OCI-LY1 (cell line): ENCODE measurements around the gene NUP153.

Experiments
- EZH2 ChIP-seq: fragments of 200-600 bp; sonication (generic), shearing (Covaris generic); IDR thresholded peaks from 2 replicates; pipeline ENCODE4 v1.8.0; 2017; ENCODE audit warnings: borderline replicate concordance, mixed run types, mild to moderate bottlenecking, antibody characterized with exemption, low read length, moderate library complexity, mixed read lengths
- TF ChIP-seq, protein P1 (sequence below): fragments of 200-600 bp; sonication (generic), shearing (Covaris generic); IDR thresholded peaks from 2 replicates; pipeline ENCODE4 v1.5.1; 2017; ENCODE audit warnings: mild to moderate bottlenecking, antibody characterized with exemption, low read length, moderate library complexity, mixed read lengths

DNA sequence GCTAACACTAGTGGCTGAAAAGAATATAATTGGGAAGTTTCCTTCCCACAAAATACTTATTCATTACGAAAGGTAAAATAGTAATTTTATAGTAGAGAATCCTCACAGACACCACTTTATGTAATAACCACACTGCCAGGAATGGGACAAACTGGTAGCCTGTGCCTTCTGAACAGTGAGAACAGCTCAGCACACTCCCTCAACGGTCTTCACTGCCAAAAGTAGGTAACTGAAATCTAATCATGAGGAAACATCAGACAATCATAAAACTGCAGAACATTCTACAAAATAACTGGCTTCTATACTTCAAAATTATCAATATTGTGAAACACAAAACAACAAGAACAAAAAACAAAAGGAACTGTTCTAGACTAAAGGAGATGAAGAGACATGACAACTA, 44.1 kb downstream of the NUP153 start:
- TF ChIP-seq, protein P1, sequence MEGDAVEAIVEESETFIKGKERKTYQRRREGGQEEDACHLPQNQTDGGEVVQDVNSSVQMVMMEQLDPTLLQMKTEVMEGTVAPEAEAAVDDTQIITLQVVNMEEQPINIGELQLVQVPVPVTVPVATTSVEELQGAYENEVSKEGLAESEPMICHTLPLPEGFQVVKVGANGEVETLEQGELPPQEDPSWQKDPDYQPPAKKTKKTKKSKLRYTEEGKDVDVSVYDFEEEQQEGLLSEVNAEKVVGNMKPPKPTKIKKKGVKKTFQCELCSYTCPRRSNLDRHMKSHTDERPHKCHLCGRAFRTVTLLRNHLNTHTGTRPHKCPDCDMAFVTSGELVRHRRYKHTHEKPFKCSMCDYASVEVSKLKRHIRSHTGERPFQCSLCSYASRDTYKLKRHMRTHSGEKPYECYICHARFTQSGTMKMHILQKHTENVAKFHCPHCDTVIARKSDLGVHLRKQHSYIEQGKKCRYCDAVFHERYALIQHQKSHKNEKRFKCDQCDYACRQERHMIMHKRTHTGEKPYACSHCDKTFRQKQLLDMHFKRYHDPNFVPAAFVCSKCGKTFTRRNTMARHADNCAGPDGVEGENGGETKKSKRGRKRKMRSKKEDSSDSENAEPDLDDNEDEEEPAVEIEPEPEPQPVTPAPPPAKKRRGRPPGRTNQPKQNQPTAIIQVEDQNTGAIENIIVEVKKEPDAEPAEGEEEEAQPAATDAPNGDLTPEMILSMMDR = no peak
- no peak for TF ChIP-seq EZH2
